Heart left ventricle (tissue), 13 donors: Measurements from ENCODE around the gene FRMD1.

ENCODE experiments used
- POLR2A ChIP-seq, 2 donors: fragments of 450-650 bp; IDR thresholded peaks; one replicate each; pipeline ENCODE4 v1.6.1; 2017; ENCODE audit warnings: antibody characterized with exemption in 2 of 2, mild to moderate bottlenecking in 2 of 2, moderate library complexity in 2 of 2
- TF ChIP-seq, protein P1 (sequence below), 12 donors: fragments of 200-600 bp; sonication (generic) in 4 of 12; IDR thresholded peaks; one replicate each; pipeline versions ENCODE4 v1.5.0 to v1.8.0; 2018 to 2022; ENCODE audit warnings: antibody characterized with exemption in 12 of 12, mild to moderate bottlenecking in 5 of 12
- donor health status: ischemic (EF 13 %, LVEDD 7.1; RV severe dilation, severe dysfunction).
- donor health status: DM: no; HTN: yes; CAD: no.
- donor health status: DM: no; HTN: no; CAD: no.
- donor health status: ischemic (EF 25% LVEDD 6.9; RV normal size, moderate dysfunction).
- donor health status: ischemic (EF 25% LVEDD 5.7; RV mildly dilated, moderate dysfunction).
- donor health status: ischemic (EF 35%, LVEDD 5.7; RV mildly dilated, moderate dysfunction).
- donor health status: nonischemic (EF 11% LVEDD 7.7; RV severe dilation, severe dysfunction).
- donor health status: DM: yes; HTN: yes; CAD: no.
- donor health status: PGD.
- donor health status: ischemic (EF 29% LVEDD 5.4; RV normal size, mild dysfunction).
- donor health status: nonischemic (EF 23%, LVEDD 6.1; RV moderate dilation, normal function).

DNA sequence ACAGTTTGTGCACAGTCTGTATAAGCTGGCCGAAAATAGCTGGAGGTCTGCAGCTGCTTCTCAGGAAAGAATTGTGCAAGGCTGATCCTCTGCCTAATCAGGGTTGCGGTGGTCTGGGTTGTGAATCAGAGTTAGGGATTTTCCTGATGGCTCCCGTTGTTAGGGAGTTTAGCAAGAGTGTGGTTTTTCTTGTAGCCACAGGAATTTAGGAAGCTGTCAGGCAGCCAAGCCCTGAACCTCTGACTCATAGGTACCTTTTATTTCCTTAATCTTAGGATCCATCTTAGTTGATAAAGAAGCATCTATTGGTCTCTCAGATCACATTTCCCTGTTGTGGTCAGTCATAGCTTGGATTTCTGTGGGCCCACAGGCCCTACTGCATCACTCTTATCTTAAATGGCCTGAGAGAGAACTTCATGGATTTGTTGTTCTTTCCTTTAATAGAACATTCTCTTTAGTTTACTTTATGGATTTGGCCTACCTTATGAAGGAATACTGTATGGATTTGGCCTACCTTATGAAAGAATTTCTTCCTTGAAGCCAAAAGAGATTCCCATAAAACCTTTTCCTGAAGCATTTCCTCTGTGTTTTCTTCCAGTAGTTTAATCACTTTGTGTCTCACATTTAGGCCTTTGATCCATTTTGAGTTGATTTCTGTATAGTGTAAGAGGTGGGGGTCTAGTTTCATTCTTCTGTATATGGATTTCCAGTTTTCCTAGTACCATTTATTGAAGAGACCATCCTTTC, 71.2 kb downstream of the FRMD1 start:
- TF ChIP-seq, protein P1, sequence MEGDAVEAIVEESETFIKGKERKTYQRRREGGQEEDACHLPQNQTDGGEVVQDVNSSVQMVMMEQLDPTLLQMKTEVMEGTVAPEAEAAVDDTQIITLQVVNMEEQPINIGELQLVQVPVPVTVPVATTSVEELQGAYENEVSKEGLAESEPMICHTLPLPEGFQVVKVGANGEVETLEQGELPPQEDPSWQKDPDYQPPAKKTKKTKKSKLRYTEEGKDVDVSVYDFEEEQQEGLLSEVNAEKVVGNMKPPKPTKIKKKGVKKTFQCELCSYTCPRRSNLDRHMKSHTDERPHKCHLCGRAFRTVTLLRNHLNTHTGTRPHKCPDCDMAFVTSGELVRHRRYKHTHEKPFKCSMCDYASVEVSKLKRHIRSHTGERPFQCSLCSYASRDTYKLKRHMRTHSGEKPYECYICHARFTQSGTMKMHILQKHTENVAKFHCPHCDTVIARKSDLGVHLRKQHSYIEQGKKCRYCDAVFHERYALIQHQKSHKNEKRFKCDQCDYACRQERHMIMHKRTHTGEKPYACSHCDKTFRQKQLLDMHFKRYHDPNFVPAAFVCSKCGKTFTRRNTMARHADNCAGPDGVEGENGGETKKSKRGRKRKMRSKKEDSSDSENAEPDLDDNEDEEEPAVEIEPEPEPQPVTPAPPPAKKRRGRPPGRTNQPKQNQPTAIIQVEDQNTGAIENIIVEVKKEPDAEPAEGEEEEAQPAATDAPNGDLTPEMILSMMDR (IDR thresholded peaks at IDR 0.05), result no peak
- TF ChIP-seq POLR2A (IDR thresholded peaks at IDR 0.05), result no peak
